Transverse colon (tissue), 4 donors: ENCODE data around the gene BHMT2.

Source experiments
- CTCF ChIP-seq, 5 experiments: fragments of 200-600 bp in 3 of 5; fragments of 450-650 bp in 2 of 5; sonication (generic) in 3 of 5; IDR thresholded peaks; 1 replicate in 2 of 5; 2 replicates in 3 of 5; pipeline ENCODE4 v1.5.1; 2016 to 2017; ENCODE audit warnings: antibody characterized with exemption in 5 of 5, inconsistent platforms in 3 of 5, mild to moderate bottlenecking in 2 of 5, moderate library complexity in 1 of 5
- EP300 ChIP-seq: sonication (generic); formaldehyde crosslinking; IDR thresholded peaks from one replicate; pipeline ENCODE4 v1.6.1; 2017; ENCODE audit warnings: antibody characterized with exemption, low read depth
- POLR2AphosphoS5 ChIP-seq, 3 donors: sonication (generic); formaldehyde crosslinking; IDR thresholded peaks; one replicate each; pipeline ENCODE4 v1.6.1; 2016; ENCODE audit warnings: antibody characterized with exemption in 3 of 3

- no peak for TF ChIP-seq POLR2AphosphoS5 (IDR thresholded peaks at IDR 0.05)
- no peak for TF ChIP-seq CTCF (IDR thresholded peaks at IDR 0.05)
- TF ChIP-seq EP300 = no peak
Observed at GRCh38 chr5:79021753-79022152, 47.8 kb upstream of the BHMT2 start.
